ENCODE data around the gene TRIM41. TPM values are rescaled to one million over a fixed set of nuclear protein-coding genes. Genes with fewer than 3 reads are reported as not detected.

TRIM41 gene
- total RNA-seq, 1 donor from 2014 or later, result 105 TPM

GRCh38 chr5:181235323-181235688 lies 12.2 kb downstream of the TRIM41 start:
- intact Hi-C loops (cut with DNase I), result no loop called here
- TF ChIP-seq, protein P1, sequence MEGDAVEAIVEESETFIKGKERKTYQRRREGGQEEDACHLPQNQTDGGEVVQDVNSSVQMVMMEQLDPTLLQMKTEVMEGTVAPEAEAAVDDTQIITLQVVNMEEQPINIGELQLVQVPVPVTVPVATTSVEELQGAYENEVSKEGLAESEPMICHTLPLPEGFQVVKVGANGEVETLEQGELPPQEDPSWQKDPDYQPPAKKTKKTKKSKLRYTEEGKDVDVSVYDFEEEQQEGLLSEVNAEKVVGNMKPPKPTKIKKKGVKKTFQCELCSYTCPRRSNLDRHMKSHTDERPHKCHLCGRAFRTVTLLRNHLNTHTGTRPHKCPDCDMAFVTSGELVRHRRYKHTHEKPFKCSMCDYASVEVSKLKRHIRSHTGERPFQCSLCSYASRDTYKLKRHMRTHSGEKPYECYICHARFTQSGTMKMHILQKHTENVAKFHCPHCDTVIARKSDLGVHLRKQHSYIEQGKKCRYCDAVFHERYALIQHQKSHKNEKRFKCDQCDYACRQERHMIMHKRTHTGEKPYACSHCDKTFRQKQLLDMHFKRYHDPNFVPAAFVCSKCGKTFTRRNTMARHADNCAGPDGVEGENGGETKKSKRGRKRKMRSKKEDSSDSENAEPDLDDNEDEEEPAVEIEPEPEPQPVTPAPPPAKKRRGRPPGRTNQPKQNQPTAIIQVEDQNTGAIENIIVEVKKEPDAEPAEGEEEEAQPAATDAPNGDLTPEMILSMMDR (IDR thresholded peaks at IDR 0.05), result no peak
- Histone ChIP-seq H3K36me3 (peaks cover 81 to 86% of the 10 kb centered on the region in 2 donors), H3K27ac (no peak overlapping the region), H3K27me3 (no peaks in the 10 kb centered on the region), H3K4me3 (no peak overlapping the region), H3K4me1 (peaks cover 0 to 6% of the 10 kb centered on the region in 2 donors), H3K9me3 (no peaks in the 10 kb centered on the region)
- DNase-seq (ENCODE audit: low spot score in 2 of 2), result no peak

GRCh38 chr5:181235689-181236366 lies 12.7 kb downstream of the TRIM41 start:
- no peak for DNase-seq (ENCODE audit: low spot score in 2 of 2)
- Histone ChIP-seq H3K4me1 (peaks cover 0 to 6% of the 10 kb centered on the region in 2 donors), H3K4me3 (no peak overlapping the region), H3K27me3 (no peaks in the 10 kb centered on the region), H3K9me3 (no peaks in the 10 kb centered on the region), H3K27ac (no peak overlapping the region), H3K36me3 (peaks cover 82 to 88% of the 10 kb centered on the region in 2 donors)
- TF ChIP-seq, protein P1 (IDR thresholded peaks at IDR 0.05), result no peak
- intact Hi-C loops (cut with DNase I), result no loop called here

GRCh38 chr5:181236471-181236870 lies 13.4 kb downstream of the TRIM41 start:
- Histone ChIP-seq H3K27ac (no peak overlapping the region), H3K9me3 (no peaks in the 10 kb centered on the region), H3K36me3 (peaks cover 84 to 89% of the 10 kb centered on the region in 2 donors), H3K4me3 (no peak overlapping the region), H3K4me1 (peaks cover 0 to 10% of the 10 kb centered on the region in 2 donors), H3K27me3 (no peaks in the 10 kb centered on the region)
- intact Hi-C loops (cut with DNase I), result no loop called here
- DNase-seq (ENCODE audit: low spot score in 2 of 2), result no peak
- TF ChIP-seq, protein P1 (IDR thresholded peaks at IDR 0.05), result no peak

DNA sequence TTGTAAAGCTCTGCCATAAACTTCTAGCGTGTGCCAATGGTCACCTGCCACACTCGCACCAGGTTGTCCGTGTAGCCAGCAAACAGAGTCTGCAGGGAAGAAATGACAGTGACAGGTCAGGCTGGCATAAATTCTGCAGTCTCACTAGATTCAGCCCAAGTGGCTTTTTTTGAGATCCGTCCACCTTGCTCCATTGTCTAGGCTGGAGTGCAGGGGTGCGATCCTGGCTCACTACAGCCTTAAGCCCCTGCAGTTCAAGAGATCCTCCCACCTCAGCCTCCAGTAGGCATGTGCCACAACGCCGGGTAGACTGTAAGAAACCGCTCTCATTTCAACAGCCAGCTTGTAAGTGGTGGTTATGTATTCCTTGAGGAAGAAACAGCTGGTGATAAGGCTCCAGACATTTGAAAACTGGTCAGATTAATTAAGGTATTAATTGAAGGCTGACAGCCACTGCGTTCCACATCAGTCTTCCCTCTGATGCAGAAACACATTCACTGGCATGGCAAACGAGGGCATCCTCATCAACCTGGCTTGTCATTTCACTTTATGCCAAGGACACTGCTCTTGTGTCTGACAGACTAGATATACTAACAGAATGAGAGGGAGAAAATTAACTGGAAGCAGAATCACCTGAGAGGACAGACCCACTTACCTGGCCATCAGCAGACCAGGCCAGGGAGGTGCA lies 14.0 kb downstream of the TRIM41 start:
- peaks cover 89 to 96% of the 10 kb centered on the region in 2 donors for H3K36me3 ChIP-seq
- H3K4me3 ChIP-seq, result no peak overlapping the region
- H3K9me3 ChIP-seq, result no peaks in the 10 kb centered on the region
- intact Hi-C loops (cut with DNase I), result no loop called here
- DNase-seq (ENCODE audit: low spot score in 2 of 2), result no peak
- H3K4me1 ChIP-seq, result peaks cover 6 to 16% of the 10 kb centered on the region in 2 donors
- no peaks in the 10 kb centered on the region for H3K27me3 ChIP-seq
- H3K27ac ChIP-seq, result no peak overlapping the region
- TF ChIP-seq, protein P1 (IDR thresholded peaks at IDR 0.05), result no peak

DNA sequence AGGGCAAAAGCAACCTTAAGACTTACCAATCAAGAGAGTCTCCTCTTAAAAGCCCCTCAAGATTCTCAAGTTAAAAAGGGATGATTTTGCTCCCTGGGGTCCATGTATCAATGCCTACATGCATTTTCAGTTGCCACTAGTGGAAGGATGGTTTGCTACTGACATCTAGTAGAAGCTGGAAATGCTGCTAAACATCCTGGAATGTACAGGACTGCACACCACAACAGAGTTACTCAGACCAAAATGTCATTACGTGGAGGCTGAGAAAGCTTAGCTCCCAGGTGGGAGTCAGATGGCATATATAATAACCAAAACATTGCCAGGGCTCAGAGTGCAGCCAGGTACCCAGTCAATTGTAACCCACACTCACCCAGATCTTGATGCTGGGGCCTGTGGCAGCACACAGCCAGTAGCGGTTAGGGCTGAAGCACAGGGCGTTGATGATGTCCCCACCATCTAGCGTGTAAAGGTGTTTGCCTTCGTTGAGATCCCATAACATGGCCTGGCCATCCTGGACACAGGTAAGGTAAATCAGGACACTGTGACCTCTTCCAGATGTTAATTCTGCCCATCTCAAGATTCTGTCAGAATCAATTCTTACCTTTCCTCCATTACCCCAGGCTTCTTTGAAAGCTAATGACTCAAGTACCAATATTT lies 14.8 kb downstream of the TRIM41 start:
- peaks cover 87 to 91% of the 10 kb centered on the region in 2 donors for H3K36me3 ChIP-seq
- intact Hi-C loops (cut with DNase I), result no loop called here
- H3K9me3 ChIP-seq, result no peaks in the 10 kb centered on the region
- TF ChIP-seq, protein P1 (IDR thresholded peaks at IDR 0.05), result no peak
- peaks cover 11 to 23% of the 10 kb centered on the region in 2 donors for H3K4me1 ChIP-seq
- no peak for DNase-seq (ENCODE audit: low spot score in 2 of 2)
- no peak overlapping the region for H3K4me3 ChIP-seq
- H3K27ac ChIP-seq, result no peak overlapping the region
- H3K27me3 ChIP-seq, result no peaks in the 10 kb centered on the region

Measured in ascending aorta (tissue), 2 donors.